HG02981 (cell line): ENCODE results near the gene SLC48A1.
"Not testable (repeated sequence)": the region's sequence is repeated elsewhere in the genome, so short reads cannot be mapped to it uniquely, and the experiment has no call there.

Source experiments
- ATAC-seq: cut with Tn5 transposase; IDR thresholded peaks from one replicate; pipeline ENCODE4 v1.9.1; 2021; ENCODE audit warnings: mild to moderate bottlenecking, moderate library complexity; ENCODE audit not compliant: unreplicated experiment

SLC48A1 gene

DNA sequence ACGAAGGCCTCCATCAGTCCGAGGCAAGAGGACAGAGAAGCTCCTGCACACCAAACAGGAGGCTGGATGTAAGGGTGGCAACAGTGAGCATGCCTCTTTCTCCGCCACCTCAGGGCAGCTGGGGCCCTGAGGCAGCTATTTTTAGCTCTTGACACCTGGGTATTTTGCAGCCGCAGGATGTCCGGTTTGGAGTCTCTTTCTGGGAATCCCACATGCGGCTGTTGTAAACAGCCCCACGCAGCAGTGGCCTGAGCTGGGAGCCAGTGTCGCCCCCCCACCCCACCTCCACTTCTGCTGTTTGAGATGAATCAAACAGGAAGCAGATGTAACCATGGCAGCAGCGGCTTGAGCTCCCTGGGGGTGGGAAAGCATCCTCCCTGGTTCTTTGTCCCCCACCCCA is 35.0 kb downstream of the SLC48A1 start:
- ATAC-seq: peak; percentile 32

DNA sequence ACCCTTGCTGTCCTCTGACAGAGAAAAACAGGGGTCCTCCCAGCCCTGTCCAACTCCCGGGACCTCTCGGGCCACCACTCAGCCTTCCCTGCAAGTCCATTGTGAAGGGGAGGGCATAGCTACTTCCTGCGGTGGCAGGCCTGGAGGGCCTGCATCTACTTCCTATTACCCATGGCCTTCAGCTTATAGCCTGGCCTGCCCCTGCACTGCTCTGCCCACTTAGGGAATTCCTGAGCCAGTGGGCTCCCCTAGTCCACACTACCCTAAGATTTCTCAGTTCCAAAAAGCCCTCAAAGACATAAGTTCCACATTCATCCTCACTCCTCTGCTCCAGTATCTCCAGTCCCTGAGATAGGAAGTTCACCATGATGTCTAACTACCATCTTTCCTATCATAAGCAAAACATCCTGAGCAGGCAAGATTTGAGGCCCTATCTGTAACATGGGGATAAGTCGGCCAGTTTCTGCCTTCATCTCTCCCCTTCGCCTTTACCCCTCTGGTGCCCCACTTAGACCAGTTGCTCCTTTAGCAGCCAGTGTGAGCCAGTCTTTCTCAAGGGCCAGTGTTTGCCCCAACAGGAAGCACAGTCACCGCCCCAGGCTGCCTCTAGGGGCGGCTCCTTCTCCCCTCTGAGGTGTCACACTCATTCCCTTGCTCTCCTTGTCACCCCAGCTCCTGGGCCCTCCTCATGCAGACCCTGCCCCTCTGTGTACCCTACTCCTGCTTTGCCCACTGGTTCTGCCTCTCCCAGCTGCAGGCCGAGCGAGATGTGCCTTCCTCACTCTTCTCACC is 35.7 kb downstream of the SLC48A1 start:
- no peak for ATAC-seq

- not testable (repeated sequence) for ATAC-seq
Measured at GRCh38 chr12:47809518-47809917, 36.5 kb downstream of the SLC48A1 start.

- no peak for ATAC-seq
Measured at GRCh38 chr12:47811072-47811396, 38.0 kb downstream of the SLC48A1 start.

- ATAC-seq: no peak
Measured at GRCh38 chr12:47811581-47812484, 38.8 kb downstream of the SLC48A1 start.

DNA sequence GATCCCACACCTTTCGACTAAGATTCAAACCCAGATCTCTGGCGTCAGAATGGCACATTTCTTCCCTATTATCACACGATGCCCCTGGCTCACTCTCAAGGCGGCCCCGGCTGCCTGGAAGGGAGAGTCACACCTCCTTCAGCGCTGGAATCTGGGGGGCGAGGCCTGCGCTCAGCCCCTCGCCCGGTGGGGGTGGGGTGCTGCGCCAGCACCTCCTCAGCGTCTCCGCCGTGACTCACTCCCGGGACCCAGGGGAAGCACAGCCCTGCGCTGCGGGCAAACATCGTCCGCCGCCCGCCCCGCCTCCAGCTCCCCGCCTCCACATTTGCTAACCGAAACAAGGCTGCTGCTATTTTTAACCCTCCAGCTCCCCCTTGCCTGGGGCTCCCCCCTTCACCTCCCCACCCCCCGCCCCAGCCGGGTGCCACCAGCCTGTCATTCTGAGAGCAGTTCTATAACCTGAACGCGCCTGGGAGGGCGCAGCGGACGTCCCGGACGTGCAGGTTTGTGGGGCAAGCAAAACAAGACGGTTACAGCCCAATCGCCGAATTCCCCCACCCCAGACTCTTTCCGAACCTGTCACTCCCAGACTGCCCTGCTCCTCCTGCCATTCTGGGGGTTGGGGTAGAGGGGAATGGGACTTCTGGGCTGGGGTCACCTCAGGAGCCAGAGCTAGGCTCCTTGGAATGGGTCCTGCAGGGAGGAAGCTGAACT is 39.9 kb downstream of the SLC48A1 start:
- ATAC-seq: peak; percentile 55

DNA sequence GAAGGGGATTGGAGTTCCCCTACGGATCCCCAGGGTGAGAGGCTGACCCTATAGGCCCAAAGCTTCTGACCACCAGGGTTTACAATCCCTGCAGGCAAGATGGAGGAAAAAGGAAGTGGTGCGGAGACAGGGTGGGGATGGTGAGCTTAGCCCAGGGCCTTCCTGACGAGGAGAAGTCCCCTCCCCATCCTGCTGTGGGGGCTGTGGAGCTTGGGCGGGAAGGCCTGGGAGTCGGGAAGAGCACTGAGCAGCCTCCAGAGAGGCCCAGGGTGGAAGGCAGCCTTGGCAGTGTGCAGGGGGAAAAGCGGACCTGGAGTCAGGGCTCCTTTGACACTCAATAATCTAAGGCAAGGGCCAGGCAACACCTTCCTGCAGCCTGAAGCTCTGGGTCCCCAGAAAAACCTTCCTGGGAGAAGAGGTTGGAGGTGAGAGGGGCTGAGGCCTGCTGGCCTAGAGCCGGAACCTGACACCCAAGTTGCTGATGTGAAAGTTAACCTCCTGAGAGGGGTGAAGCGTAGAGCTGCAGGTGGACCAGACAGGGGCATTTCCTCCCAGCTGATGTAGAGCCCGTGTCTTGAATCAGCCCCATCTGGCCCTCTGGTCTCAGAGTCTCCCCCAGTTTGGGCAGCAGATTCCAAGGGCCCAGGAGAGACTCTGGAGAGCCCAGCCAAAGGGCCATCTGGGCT is 40.6 kb downstream of the SLC48A1 start:
- peak; percentile 41 for ATAC-seq

- ATAC-seq: no peak
Measured at GRCh38 chr12:47814539-47815170, 41.6 kb downstream of the SLC48A1 start.

DNA sequence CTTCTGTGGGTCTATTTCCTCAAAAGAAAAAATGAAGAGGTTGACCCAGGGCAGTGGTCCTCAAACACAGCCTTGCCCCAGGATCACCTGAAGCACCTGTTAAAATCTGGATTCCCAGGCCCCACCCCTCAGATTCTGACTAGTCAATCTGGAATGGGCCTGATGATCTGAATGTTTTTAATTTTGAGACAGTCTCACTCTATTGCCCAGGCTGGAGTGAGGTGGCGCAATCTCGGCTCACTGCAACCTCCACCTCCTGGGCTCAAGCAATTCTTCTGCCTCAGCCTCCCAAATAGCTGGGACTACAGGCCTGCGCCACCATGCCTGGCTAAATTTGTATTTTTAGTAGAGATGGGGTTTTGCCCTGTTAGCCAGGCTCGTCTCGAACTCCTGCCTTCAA is 42.4 kb downstream of the SLC48A1 start:
- not testable (repeated sequence) for ATAC-seq

- no peak for ATAC-seq
Measured at GRCh38 chr12:47816403-47817271, 43.6 kb downstream of the SLC48A1 start.

GRCh38 chr12:47817272-47818006 is 44.4 kb downstream of the SLC48A1 start:
- no peak for ATAC-seq

- no peak for ATAC-seq
Measured at GRCh38 chr12:47818007-47818376, 45.0 kb downstream of the SLC48A1 start.

DNA sequence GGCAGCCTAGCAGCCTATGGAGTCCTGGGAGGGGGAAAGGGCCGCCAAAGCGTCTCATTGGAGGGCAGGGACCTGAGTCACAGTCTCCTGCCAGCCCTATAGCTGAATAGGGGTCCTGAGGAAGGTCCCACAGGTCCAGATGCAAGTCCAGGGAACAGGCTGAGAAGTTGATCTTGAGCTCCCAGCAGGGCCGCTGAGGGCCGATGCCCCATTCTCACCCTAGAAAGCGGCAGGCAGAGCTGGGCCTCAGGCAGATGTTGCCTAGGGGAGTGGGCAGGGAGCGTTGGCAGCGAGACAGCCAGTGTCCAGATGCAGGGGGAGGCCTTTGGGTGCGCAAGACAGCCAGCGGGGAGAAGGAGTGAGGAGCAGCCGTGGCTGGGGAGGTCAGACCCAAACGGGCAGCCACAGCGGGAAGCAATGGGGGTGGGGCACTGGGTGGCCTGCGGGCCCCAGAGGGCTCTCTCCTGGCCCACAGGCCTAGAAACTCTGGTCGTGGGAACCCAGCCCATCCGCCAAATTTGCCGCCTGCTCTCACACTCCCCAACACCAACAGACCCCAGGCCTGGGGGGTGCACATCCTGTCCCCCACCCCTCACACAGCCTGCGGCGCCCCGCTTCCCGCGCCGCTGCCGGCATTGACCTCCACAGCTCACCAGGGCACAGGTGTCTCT is 45.6 kb downstream of the SLC48A1 start:
- ATAC-seq: peak; percentile 3

DNA sequence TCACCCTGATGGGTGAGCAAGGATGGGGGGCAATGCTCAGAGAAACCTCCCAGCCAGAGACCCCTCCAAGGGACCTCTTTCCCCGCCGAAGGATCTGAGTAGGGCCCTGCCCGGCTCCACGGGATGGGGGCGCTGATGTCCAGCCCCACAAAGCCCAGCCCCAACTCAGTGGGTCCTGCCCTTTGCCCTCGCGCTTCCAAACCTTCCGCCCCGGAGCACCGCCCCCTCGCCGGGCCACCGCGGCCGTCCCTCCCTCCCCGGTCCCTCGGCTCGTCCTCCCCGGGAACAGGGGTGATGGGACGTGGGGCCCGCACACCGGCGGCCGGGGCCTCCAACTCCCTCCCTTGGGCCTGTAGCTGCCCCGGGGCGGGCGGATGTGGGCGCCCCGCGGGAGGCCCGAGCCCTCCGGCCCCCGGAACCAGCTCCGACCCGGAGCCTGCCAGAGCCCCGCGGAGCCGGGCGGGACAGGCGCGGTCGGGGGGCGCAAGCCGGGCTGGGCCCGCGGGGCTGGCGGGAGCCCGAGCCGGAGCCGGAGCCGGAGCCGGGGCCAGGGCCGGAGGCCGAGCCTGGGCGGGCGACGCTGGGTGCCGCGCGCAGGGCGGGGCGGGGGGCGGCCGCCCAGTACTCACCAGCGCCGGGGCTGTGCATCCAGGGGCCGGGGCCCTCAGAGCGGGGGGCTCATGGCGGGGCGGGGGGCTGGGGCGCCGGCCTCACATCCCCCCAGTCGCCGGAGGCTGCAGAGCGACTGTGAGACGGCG is 46.3 kb downstream of the SLC48A1 start:
- peak; percentile 34 for ATAC-seq

DNA sequence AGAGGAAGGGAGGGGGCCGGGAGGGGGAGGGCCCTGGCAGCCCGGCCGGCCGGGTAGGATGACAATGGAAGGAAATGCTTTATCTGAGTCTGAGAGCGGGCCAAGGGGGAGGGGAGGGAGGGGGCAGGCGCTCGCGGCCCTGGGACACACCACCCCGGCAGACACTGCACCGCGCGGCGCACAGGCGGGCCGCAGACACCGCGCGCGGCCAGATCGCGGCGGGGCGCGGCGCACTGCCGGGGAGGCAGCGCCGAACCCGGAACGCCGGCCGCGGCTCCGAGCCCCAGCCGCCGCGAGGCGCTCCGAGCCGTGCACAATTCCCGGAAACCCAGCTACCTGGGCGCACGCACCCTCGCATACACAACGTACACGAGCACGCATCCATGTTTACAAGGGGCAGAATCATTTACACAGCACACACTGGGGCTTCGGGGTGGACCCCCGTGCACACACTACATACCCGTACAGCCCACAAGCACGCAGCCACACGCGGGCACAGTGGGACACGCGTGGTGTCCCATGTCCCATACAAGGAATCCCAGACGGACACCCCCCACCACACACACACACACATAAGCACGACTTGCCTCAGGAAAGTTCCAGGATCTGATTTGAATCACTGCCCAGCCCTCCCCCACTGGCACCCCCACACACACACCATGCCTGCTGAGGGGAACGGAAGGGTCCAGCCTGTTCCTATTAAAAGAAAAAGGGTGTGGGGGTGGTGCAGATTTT is 47.0 kb downstream of the SLC48A1 start, which contains the start of gene HDAC7:
TSS of gene HDAC7 (minus strand) at position 8 of the 735 bp plus-strand sequence. CDS start 118 bp downstream, outside the sequence.
- peak; percentile 44 for ATAC-seq

GRCh38 chr12:47820631-47821345 is 47.8 kb downstream of the SLC48A1 start:
- ATAC-seq: no peak
